ENCODE measurements around the gene MRPL36.

MRPL36 gene

GRCh38 chr5:1781726-1782384 lies 17.8 kb downstream of the MRPL36 start:
- DNase-seq (ENCODE audit: low read depth in 2 of 2), result no peak

DNA sequence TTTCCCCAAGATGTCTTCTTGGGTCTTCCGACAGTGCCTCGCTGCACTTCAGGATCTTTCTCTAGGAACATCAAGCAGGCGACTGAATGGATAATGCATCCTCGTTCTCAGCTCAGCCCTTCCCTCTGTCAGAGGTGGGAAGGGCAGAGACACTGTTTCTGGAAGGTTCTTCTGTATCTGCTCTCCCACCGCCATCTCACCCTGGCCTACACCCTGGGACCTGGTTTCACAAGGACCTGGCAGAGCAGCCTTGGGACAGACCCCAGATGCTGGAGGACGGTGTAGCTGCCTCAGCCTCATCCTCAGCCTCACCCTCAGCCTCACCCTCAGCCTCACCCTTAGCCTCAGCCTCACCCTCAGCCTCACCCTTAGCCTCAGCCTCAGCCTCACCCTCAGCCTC lies 18.5 kb downstream of the MRPL36 start:
- no peak for DNase-seq (ENCODE audit: low read depth in 2 of 2)

GRCh38 chr5:1780614-1780930 lies 19.1 kb downstream of the MRPL36 start:
- no peak for DNase-seq (ENCODE audit: low read depth in 2 of 2)

DNA sequence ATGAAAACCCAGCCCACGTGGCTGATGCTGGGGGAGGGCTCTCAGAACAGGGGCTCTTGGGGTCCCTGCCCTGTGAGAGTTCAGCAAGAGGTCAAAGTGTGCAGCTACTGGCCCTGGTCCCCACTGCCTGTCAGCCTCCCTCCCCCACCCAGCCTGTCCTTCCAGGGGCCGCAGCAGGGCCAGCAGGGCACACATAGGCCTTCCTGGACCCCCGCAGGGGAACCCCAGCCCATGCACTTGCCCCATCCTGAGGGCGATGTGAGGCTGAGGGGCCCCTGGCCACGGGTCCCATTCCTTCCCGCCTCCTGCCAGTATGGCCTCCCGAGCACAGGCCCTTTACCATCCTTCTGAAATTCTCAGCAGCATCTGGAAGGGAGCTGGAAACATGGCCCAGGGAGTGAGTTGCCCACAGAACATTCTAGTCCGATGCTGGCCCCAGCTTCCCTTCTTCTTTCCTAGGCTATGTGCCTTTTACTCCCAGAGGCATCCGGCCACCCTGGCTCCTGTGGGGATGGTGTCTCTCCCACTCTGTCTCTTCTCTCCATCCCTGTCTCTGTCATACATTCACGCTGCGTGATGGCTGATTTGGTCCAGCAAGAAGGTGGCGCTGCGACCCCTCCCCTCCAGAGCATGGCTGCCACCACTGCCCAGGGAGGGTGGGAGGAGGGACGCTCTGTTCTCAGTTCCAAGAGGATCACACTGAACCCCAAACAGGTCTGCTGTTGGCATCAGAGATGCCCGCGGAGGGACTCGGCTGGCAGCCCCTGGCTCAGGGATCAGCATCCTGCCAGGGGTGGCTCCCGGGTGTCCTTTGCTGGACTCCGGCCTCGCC lies 19.6 kb downstream of the MRPL36 start:
- no peak for DNase-seq (ENCODE audit: low read depth in 2 of 2)

DNA sequence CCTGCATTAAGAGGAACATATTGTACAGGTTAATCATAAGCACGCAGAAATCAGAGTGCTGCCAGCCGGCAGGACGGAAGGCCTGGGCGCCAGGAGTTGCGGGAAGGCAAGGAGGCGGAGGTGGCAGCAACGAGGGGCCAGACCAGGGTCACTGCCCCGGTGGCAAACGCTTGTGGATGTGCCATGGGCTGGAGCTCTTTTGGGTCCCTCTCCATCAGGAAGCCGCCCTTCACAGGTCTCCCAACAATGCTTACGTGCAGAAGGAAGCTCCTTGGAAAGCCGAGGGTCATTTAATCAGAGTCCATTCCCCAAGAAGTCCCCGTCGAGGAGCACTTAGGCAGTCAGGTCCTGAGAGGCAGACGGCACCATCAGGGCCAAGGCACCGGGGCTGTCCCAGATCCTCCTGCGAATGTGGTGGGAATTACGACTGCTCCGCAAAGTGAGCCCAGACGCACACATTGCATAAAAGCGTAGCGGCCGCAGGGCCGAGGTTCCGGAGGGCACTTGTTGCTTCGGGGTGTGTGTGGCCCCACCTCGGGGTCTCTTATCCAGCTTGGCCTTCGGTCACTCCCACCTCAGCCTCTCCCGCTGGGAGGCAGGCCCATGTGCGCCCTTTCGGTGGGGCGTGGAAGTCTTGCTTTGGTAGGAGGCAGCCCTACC lies 20.5 kb downstream of the MRPL36 start:
- no peak for DNase-seq (ENCODE audit: low read depth in 2 of 2)

- DNase-seq (ENCODE audit: low read depth in 2 of 2), result no peak
Observed at GRCh38 chr5:1778138-1779020, 21.3 kb downstream of the MRPL36 start.

- DNase-seq (ENCODE audit: low read depth in 2 of 2), result no peak
Observed at GRCh38 chr5:1777281-1778137, 22.1 kb downstream of the MRPL36 start.

GRCh38 chr5:1776831-1777230 lies 22.8 kb downstream of the MRPL36 start:
- no peak for DNase-seq (ENCODE audit: low read depth in 2 of 2)

- no peak for DNase-seq (ENCODE audit: low read depth in 2 of 2)
Observed at GRCh38 chr5:1772634-1773033, 27.0 kb downstream of the MRPL36 start.

DNA sequence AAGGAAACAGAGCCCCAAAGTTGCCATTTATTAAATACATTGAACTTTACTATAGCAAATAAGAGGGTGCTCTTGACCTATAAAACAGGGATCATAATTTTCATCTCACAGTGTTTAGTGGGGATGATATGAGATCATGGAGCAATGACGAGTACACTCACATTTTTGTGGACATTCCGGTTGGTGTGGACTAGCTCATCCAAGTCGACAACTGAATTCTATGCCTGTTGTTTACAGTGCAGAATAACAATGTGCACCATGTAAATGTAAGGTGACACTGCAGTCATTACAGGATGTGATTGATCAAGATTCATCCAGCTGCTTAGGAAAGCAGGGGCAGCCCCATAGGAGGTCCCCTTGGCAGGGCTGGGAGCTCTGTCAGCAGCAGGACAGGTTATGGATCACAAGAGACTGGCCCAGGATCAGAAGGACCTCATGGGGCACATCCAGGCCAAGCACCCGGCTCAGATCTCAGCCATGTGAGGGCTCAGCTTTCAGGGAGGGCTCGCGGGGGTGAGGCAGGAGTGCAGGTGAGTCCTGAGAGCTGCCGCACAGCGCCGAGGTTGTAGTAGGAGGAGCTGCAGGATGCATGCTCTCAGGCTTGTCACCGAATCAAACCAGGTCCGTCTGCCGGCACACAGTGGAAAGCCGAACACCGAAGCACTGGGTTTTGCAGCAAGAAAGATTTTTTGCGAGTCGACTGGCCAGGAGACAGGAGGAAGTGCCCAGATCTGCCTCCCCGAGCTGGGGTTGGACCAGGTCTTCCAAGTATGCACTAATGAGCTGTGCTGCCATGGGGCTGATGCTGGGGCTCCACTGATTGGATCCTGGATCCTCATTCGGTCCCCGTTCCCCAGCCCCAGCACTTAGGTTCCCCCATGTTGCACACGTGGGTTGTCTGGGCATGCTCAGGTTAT lies 28.2 kb downstream of the MRPL36 start:
- DNase-seq (ENCODE audit: low read depth in 2 of 2), result no peak

DNA sequence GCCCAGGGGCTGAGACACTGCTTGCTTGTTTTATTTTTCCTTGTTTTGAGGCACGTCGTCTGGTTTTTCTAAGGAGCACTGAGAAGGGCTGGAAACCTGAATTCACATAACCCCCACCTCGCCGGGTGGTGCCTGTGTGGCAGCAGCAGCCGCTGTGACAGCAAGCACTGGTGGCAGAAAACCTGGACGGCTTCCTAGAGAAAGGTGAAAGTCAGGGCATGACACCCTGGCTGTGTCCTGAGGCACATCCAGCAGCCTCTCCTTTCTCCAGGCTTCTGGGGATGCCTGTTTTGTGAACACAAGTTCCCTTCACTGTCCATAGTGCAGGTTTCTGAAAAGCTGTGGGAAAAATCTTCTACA lies 29.2 kb downstream of the MRPL36 start:
- DNase-seq (ENCODE audit: low read depth in 2 of 2), result no peak

- no peak for DNase-seq (ENCODE audit: low read depth in 2 of 2)
Observed at GRCh38 chr5:1769752-1770442, 29.7 kb downstream of the MRPL36 start.

GRCh38 chr5:1769017-1769640 lies 30.5 kb downstream of the MRPL36 start:
- DNase-seq (ENCODE audit: low read depth in 2 of 2), result no peak

GRCh38 chr5:1768283-1769000 lies 31.2 kb downstream of the MRPL36 start:
- no peak for DNase-seq (ENCODE audit: low read depth in 2 of 2)

GRCh38 chr5:1767524-1768282 lies 31.9 kb downstream of the MRPL36 start:
- DNase-seq (ENCODE audit: low read depth in 2 of 2), result no peak

DNA sequence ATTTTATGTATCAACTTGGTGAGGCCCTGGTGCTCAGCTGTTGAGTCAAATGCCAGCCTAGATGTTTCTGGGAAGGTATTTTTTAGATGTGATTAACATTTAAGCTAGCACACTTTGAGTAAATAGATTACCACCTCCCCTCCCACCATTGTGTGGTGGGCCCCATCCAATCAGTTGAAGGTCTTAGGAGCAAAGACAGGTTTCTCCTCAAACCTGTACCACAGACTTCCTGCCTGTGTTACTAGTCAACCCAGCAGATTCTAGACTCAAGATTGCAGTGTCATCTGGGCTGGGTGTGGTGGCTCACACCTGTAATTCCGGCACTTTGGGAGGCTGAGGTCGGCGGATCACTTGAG lies 33.8 kb downstream of the MRPL36 start:
- no peak for DNase-seq (ENCODE audit: low read depth in 2 of 2)

GRCh38 chr5:1765141-1765879 lies 34.3 kb downstream of the MRPL36 start:
- no peak for DNase-seq (ENCODE audit: low read depth in 2 of 2)

Measured in stimulated activated CD4-positive, alpha-beta T cell treated with anti-CD3 and anti-CD28 coated beads, Interleukin-1b, Interleukin-23, amount 100 ng/mL, for 4 hours (primary cell).